Astrocyte (in vitro differentiated cells and primary cell): Measurements from ENCODE around the gene ANKRD40.

Source experiments
- EZH2 ChIP-seq: IDR thresholded peaks from 2 replicates; pipeline ENCODE4 v1.6.1; 2012; ENCODE audit warnings: mild to moderate bottlenecking, low read length, inconsistent platforms; ENCODE audit not compliant: insufficient read depth
- TF ChIP-seq, protein P1 (sequence below): IDR thresholded peaks from 2 replicates; pipeline ENCODE4 v1.5.1; 2011; ENCODE audit warnings: low read depth, mild to moderate bottlenecking, inconsistent platforms, low read length, moderate library complexity; ENCODE audit not compliant: insufficient read depth

DNA sequence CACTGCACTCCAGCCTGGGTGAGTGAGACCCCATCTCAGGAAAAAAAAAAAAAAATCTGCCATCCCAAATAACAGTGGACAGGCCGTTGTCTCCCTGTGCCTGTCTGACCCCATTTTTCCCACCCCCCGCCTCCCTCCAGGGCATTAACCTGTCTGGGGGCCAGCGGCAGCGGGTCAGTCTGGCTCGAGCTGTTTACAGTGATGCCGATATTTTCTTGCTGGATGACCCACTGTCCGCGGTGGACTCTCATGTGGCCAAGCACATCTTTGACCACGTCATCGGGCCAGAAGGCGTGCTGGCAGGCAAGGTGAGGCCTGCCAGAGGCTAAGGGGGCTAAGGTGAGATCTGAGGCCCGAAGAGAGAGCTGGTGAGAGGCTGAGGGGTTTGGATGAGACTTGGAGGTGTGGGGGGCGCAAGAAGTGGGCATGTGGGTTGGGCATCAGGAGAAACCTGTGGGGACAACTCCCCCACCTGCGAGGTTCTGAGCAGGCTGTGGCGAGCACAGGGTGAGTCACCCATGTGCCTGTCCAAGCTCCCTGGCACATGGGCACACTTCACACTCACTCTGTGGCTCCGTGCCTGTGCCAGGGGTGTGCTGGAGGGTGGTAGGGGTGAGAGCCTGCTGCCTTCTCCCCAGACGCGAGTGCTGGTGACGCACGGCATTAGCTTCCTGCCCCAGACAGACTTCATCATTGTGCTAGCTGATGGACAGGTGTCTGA, 34.7 kb downstream of the ANKRD40 start:
- TF ChIP-seq, protein P1, sequence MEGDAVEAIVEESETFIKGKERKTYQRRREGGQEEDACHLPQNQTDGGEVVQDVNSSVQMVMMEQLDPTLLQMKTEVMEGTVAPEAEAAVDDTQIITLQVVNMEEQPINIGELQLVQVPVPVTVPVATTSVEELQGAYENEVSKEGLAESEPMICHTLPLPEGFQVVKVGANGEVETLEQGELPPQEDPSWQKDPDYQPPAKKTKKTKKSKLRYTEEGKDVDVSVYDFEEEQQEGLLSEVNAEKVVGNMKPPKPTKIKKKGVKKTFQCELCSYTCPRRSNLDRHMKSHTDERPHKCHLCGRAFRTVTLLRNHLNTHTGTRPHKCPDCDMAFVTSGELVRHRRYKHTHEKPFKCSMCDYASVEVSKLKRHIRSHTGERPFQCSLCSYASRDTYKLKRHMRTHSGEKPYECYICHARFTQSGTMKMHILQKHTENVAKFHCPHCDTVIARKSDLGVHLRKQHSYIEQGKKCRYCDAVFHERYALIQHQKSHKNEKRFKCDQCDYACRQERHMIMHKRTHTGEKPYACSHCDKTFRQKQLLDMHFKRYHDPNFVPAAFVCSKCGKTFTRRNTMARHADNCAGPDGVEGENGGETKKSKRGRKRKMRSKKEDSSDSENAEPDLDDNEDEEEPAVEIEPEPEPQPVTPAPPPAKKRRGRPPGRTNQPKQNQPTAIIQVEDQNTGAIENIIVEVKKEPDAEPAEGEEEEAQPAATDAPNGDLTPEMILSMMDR, result no peak
- no peak for TF ChIP-seq EZH2
